Endothelial cell (in vitro differentiated cells): Measurements from ENCODE around the gene NRG2. TPM values are rescaled to one million over a fixed set of nuclear protein-coding genes. Genes with fewer than 3 reads are reported as not detected.

Source experiments
- DNase-seq: peaks from one replicate; pipeline ENCODE4 v3.0.0; 2021; ENCODE audit warnings: low spot score
- H3K27ac Mint-ChIP-seq: one replicate; pipeline ENCODE4 v1.8.0; 2021; ENCODE audit warnings: mixed read lengths, inconsistent platforms; ENCODE audit not compliant: unreplicated experiment
- H3K27me3 Mint-ChIP-seq: one replicate; pipeline ENCODE4 v1.8.0; 2021; ENCODE audit warnings: mild to moderate bottlenecking, moderate library complexity, mixed read lengths, inconsistent platforms; ENCODE audit not compliant: unreplicated experiment
- H3K36me3 Mint-ChIP-seq: one replicate; pipeline ENCODE4 v1.8.0; 2021; ENCODE audit warnings: mild to moderate bottlenecking, low read depth, mixed read lengths, inconsistent platforms; ENCODE audit not compliant: unreplicated experiment
- H3K4me1 Mint-ChIP-seq: one replicate; pipeline ENCODE4 v1.8.0; 2021; ENCODE audit warnings: mild to moderate bottlenecking, mixed read lengths, inconsistent platforms; ENCODE audit not compliant: unreplicated experiment
- H3K4me3 Mint-ChIP-seq: one replicate; pipeline ENCODE4 v1.8.0; 2021; ENCODE audit warnings: mild to moderate bottlenecking, mixed read lengths, inconsistent platforms; ENCODE audit not compliant: unreplicated experiment
- H3K9me3 Mint-ChIP-seq: one replicate; pipeline ENCODE4 v1.8.0; 2021; ENCODE audit warnings: mixed read lengths, inconsistent platforms; ENCODE audit not compliant: unreplicated experiment
- CTCF ChIP-seq: fragments of 200-600 bp; sonication (generic); IDR thresholded peaks from one replicate; pipeline ENCODE4 v1.5.0; 2021; ENCODE audit warnings: antibody characterized with exemption; ENCODE audit not compliant: unreplicated experiment
- total RNA-seq: library from RNA; stranded (reverse); fragmentation: NEBNext Ultra II Directional; extraction: Animal tissue kit (Norgen Biotek cat#: 25700); gene quantifications from one replicate; pipeline ENCODE4 v1.2.1, GENCODE V29; 2021; ENCODE audit not compliant: unreplicated experiment

Gene NRG2
- total RNA-seq, 1 donor from 2014 or later: not detected

- DNase-seq: no peak
- no peak for TF ChIP-seq CTCF
- H3K4me1 Mint-ChIP-seq: peaks cover 11% of the 10 kb centered on the region
- H3K36me3 Mint-ChIP-seq: no peaks in the 10 kb centered on the region
- H3K27me3 Mint-ChIP-seq: peaks cover 12% of the 10 kb centered on the region
- H3K4me3 Mint-ChIP-seq: no peak overlapping the region
- H3K9me3 Mint-ChIP-seq: no peaks in the 10 kb centered on the region
- H3K27ac Mint-ChIP-seq: no peak overlapping the region
Observed at GRCh38 chr5:139985290-139985689, 57.8 kb downstream of the NRG2 start.

- H3K27me3 Mint-ChIP-seq: peaks cover 12% of the 10 kb centered on the region
Observed at GRCh38 chr5:139984816-139985215, 58.3 kb downstream of the NRG2 start.

GRCh38 chr5:139982975-139983240 is 60.2 kb downstream of the NRG2 start:
- H3K36me3 Mint-ChIP-seq: no peaks in the 10 kb centered on the region
- no peaks in the 10 kb centered on the region for H3K9me3 Mint-ChIP-seq
- no peak overlapping the region for H3K4me3 Mint-ChIP-seq
- no peak overlapping the region for H3K27ac Mint-ChIP-seq
- peaks cover 12% of the 10 kb centered on the region for H3K27me3 Mint-ChIP-seq
- DNase-seq: no peak
- peaks cover 12% of the 10 kb centered on the region for H3K4me1 Mint-ChIP-seq
- no peak for TF ChIP-seq CTCF

More at GRCh38 chr5:139984816-139985215, 58.3 kb downstream of the NRG2 start:
- H3K36me3 Mint-ChIP-seq: no peaks in the 10 kb centered on the region
- no peak for TF ChIP-seq CTCF
- no peak overlapping the region for H3K27ac Mint-ChIP-seq
- no peak for DNase-seq
- H3K4me1 Mint-ChIP-seq: peaks cover 12% of the 10 kb centered on the region
- no peaks in the 10 kb centered on the region for H3K9me3 Mint-ChIP-seq
- H3K4me3 Mint-ChIP-seq: no peak overlapping the region

- Mint-ChIP-seq H3K27me3 (peaks cover 12% of the 10 kb centered on the region), H3K36me3 (no peaks in the 10 kb centered on the region), H3K9me3 (no peaks in the 10 kb centered on the region), H3K4me3 (no peak overlapping the region), H3K4me1 (peaks cover 12% of the 10 kb centered on the region), H3K27ac (no peak overlapping the region)
- TF ChIP-seq CTCF: no peak
- no peak for DNase-seq
Observed at GRCh38 chr5:139982157-139982974, 60.7 kb downstream of the NRG2 start.

GRCh38 chr5:139980765-139981164 is 62.3 kb downstream of the NRG2 start:
- Mint-ChIP-seq H3K36me3 (no peaks in the 10 kb centered on the region), H3K4me3 (no peak overlapping the region)
- DNase-seq: no peak

More at GRCh38 chr5:139980765-139981164, 62.3 kb downstream of the NRG2 start:
- H3K27me3 Mint-ChIP-seq: peaks cover 12% of the 10 kb centered on the region
- TF ChIP-seq CTCF: no peak
- H3K4me1 Mint-ChIP-seq: peaks cover 12% of the 10 kb centered on the region
- no peak overlapping the region for H3K27ac Mint-ChIP-seq
- no peaks in the 10 kb centered on the region for H3K9me3 Mint-ChIP-seq
